ENCODE data around the gene KRTAP4-11.
"Not testable (repeated sequence)": the region's sequence is repeated elsewhere in the genome, so short reads cannot be mapped to it uniquely, and the experiment has no call there.

DNA sequence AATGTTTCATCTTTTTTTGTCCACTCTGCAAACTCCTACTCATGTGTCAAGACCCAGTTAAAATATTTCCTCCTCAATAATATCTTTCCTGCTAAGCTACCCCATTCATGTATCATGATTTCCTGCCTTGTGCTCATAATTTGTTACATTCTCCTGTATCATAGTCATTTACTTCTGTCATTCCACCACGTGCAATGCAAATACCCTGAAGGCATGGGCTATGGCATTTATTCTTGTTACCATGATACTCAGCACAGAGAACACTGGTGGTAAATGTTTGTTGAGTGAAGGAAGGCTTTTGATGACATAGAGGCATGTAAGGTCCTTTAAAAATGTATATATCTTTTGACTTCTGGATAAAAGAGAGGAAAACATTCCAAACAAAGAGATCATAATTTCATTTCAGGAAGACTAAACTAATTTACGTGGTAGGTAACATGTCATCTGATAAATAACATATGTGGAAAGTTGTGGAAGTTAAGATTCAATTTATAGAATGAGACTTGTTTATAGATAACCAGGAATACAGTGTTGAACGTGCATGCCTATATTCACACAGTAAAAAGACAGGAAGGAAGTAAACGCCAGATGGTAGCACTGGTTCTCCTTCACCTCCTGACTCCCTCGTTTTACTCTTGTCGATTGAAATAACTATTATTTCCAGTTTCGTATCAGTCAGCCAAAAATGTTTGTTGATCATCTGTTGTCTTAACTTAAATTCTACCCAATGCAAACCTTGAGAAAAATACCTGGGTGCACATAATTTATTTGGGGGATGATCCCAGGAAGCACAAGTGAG lies 18.3 kb downstream of the KRTAP4-11 start:
- not testable (repeated sequence) for TF ChIP-seq POLR2AphosphoS5 (IDR thresholded peaks at IDR 0.05; ENCODE audit: low read depth, low read length); CTCF (IDR thresholded peaks at IDR 0.05)
- TF ChIP-seq, protein P1, sequence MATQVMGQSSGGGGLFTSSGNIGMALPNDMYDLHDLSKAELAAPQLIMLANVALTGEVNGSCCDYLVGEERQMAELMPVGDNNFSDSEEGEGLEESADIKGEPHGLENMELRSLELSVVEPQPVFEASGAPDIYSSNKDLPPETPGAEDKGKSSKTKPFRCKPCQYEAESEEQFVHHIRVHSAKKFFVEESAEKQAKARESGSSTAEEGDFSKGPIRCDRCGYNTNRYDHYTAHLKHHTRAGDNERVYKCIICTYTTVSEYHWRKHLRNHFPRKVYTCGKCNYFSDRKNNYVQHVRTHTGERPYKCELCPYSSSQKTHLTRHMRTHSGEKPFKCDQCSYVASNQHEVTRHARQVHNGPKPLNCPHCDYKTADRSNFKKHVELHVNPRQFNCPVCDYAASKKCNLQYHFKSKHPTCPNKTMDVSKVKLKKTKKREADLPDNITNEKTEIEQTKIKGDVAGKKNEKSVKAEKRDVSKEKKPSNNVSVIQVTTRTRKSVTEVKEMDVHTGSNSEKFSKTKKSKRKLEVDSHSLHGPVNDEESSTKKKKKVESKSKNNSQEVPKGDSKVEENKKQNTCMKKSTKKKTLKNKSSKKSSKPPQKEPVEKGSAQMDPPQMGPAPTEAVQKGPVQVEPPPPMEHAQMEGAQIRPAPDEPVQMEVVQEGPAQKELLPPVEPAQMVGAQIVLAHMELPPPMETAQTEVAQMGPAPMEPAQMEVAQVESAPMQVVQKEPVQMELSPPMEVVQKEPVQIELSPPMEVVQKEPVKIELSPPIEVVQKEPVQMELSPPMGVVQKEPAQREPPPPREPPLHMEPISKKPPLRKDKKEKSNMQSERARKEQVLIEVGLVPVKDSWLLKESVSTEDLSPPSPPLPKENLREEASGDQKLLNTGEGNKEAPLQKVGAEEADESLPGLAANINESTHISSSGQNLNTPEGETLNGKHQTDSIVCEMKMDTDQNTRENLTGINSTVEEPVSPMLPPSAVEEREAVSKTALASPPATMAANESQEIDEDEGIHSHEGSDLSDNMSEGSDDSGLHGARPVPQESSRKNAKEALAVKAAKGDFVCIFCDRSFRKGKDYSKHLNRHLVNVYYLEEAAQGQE (IDR thresholded peaks at IDR 0.05; ENCODE audit: insufficient read depth in 1 of 2, low read depth in 2 of 2, low read length in 1 of 2): not testable (repeated sequence)

Data from Panc1 (cell line).